HG02798 (cell line): ENCODE measurements around the gene IDE.
A peak's percentile ranks its signal among the peaks of the same experiment; 100 is the strongest.
"Not testable (repeated sequence)": the region's sequence is repeated elsewhere in the genome, so short reads cannot be mapped to it uniquely, and the experiment has no call there.

Experiments used
- ATAC-seq: cut with Tn5 transposase; IDR thresholded peaks from one replicate; pipeline ENCODE4 v1.9.1; 2021; ENCODE audit warnings: mild to moderate bottlenecking; ENCODE audit not compliant: unreplicated experiment, poor library complexity

Gene IDE

GRCh38 chr10:92573798-92574547 is at the start of gene IDE:
Gene IDE, minus strand, starts transcription at chr10:92574093. Its CDS starts 74 bp downstream, at chr10:92574019.
- peak; percentile 76 for ATAC-seq

- no peak for ATAC-seq
Observed at GRCh38 chr10:92619368-92619767, 45.5 kb upstream of the IDE start.

GRCh38 chr10:92615515-92615914 is 41.6 kb upstream of the IDE start:
- no peak for ATAC-seq

- ATAC-seq, result no peak
Observed at GRCh38 chr10:92604841-92605240, 30.9 kb upstream of the IDE start.

- ATAC-seq, result no peak
Observed at GRCh38 chr10:92598321-92598720, 24.4 kb upstream of the IDE start.

- ATAC-seq, result no peak
Observed at GRCh38 chr10:92595505-92595904, 21.6 kb upstream of the IDE start.

- ATAC-seq, result no peak
Observed at GRCh38 chr10:92593619-92594588, 20.0 kb upstream of the IDE start.

GRCh38 chr10:92592761-92593618 is 19.1 kb upstream of the IDE start, which contains the start of gene KIF11:
Gene KIF11, plus strand, starts transcription at chr10:92593130. Its CDS starts 246 bp downstream, at chr10:92593376.
- ATAC-seq, result peak; percentile 77

GRCh38 chr10:92591550-92592022 is 17.7 kb upstream of the IDE start:
- peak; percentile 82 for ATAC-seq

- peak; percentile 10 for ATAC-seq
Observed at GRCh38 chr10:92590623-92591549, 17.0 kb upstream of the IDE start.

- ATAC-seq, result not testable (repeated sequence)
Observed at GRCh38 chr10:92582347-92582746, 8.5 kb upstream of the IDE start.

- no peak for ATAC-seq
Observed at GRCh38 chr10:92575961-92576360, 2.1 kb upstream of the IDE start.

- ATAC-seq, result peak; percentile 14
Observed at GRCh38 chr10:92574548-92575261, 812 bp upstream of the IDE start.

GRCh38 chr10:92573091-92573797 is 649 bp downstream of the IDE start:
- ATAC-seq, result no peak

GRCh38 chr10:92572362-92573090 is 1.4 kb downstream of the IDE start:
- ATAC-seq, result no peak

GRCh38 chr10:92571649-92572048 is 2.2 kb downstream of the IDE start:
- ATAC-seq, result no peak

GRCh38 chr10:92569663-92570062 is 4.2 kb downstream of the IDE start:
- not testable (repeated sequence) for ATAC-seq
